Measurements from ENCODE around the gene NOXO1.
A peak's percentile ranks its signal among the peaks of the same experiment; 100 is the strongest.

Gene NOXO1

GRCh38 chr16:1938316-1938715 lies 43.0 kb downstream of the NOXO1 start:
- peak; percentile 21 for DNase-seq

GRCh38 chr16:1936945-1937479 lies 44.3 kb downstream of the NOXO1 start:
- DNase-seq, result no peak

- no peak for DNase-seq
These were observed 48.1 kb downstream of the NOXO1 start for GRCh38 chr16:1933097-1933661.

- DNase-seq, result peak; percentile 20
These were observed 48.9 kb downstream of the NOXO1 start for GRCh38 chr16:1932050-1933028.

GRCh38 chr16:1930338-1930720 lies 50.9 kb downstream of the NOXO1 start:
- no peak for DNase-seq

- DNase-seq, result peak; percentile 93
These were observed 51.5 kb downstream of the NOXO1 start for GRCh38 chr16:1929578-1930337.

- DNase-seq, result peak; percentile 49
These were observed 52.2 kb downstream of the NOXO1 start for GRCh38 chr16:1929105-1929504.
